GM12878 (cell line): ENCODE results near the gene YAF2. TPM values are rescaled to one million over a fixed set of nuclear protein-coding genes. Genes with fewer than 3 reads are reported as not detected.

ENCODE experiments used
- ATAC-seq: fragments of 200-7000 bp; cut with Tn5 transposase; 3 replicates; pipeline ENCODE4 v1.9.1; 2020; ENCODE audit warnings: mild to moderate bottlenecking, moderate library complexity
- BruUV-seq: library from RNA; stranded (reverse); fragments of 400-500 nt; replicated peaks from 2 replicates; lab custom pipeline; 2021; lab: Mats Ljungman, UMichigan
- CTCF ChIA-PET: fragments of 300-600 bp; sonication (Branson Sonifier 250); formaldehyde crosslinking; extraction: SDS; loops from one replicate; lab custom pipeline; 2021; ENCODE audit warnings: inconsistent platforms; lab: Yijun Ruan, JAX
- POLR2A ChIA-PET: fragments of 350-600 bp; formaldehyde crosslinking; extraction: SDS; loops from one replicate; lab custom pipeline; 2021; ENCODE audit warnings: inconsistent platforms; lab: Charles Lee
- RAD21 ChIA-PET: fragments of 300-600 bp; sonication (Branson Sonifier 250); formaldehyde crosslinking; loops from one replicate; lab custom pipeline; 2023; ENCODE audit warnings: antibody characterized with exemption; ENCODE audit not compliant: unreplicated experiment; lab: Charles Lee
- SMC1A ChIA-PET: fragments of 300-600 bp; sonication (Branson Sonifier 250); formaldehyde crosslinking; loops from one replicate; lab custom pipeline; 2023; ENCODE audit not compliant: unreplicated experiment, uncharacterized antibody; lab: Charles Lee
- DNase-seq: peaks from one replicate; pipeline ENCODE4 v3.0.0-alpha.2; 2011; ENCODE audit warnings: low read depth, low spot score
- FAIRE-seq: peaks from 3 replicates; lab custom pipeline; 2011; peaks lifted over from hg19 to GRCh38; lab: Jason Lieb, UNC
- H2AFZ ChIP-seq: 2 replicates; pipeline ENCODE4 v1.6.0; 2011; ENCODE audit warnings: low read depth, low read length, control low read depth; ENCODE audit not compliant: control insufficient read depth
- H3K27ac ChIP-seq: 2 replicates; pipeline ENCODE4 v1.5.1; 2011; ENCODE audit warnings: control low read depth; ENCODE audit not compliant: control insufficient read depth, insufficient read depth
- H3K27me3 ChIP-seq, 2 experiments: replicated peaks in 1 of 2; 2 replicates each; pipeline versions ENCODE4 v1.6.0 to v1.6.1; 2011; ENCODE audit warnings: low read length in 1 of 2; ENCODE audit not compliant: control insufficient read depth in 2 of 2, insufficient read depth in 2 of 2
- H3K36me3 ChIP-seq, 2 experiments: 2 replicates each; pipeline ENCODE4 v1.5.1; 2011; ENCODE audit warnings: low read length in 1 of 2; ENCODE audit not compliant: control insufficient read depth in 2 of 2, insufficient read depth in 2 of 2
- H3K4me1 ChIP-seq: 2 replicates; pipeline ENCODE4 v1.6.1; 2011; ENCODE audit warnings: mild to moderate bottlenecking, low read length, moderate library complexity, mixed read lengths; ENCODE audit not compliant: control insufficient read depth, insufficient read depth
- H3K4me2 ChIP-seq: 2 replicates; pipeline ENCODE4 v1.6.0; 2011; ENCODE audit warnings: control low read depth; ENCODE audit not compliant: control insufficient read depth, insufficient read depth
- H3K4me3 ChIP-seq: fragments of 200-600 bp; sonication (generic); 2 replicates; pipeline ENCODE4 v1.5.1; 2016
- H3K79me2 ChIP-seq: 2 replicates; pipeline ENCODE4 v1.6.0; 2011; ENCODE audit warnings: low read length; ENCODE audit not compliant: control insufficient read depth, insufficient read depth
- H3K9ac ChIP-seq: 2 replicates; pipeline ENCODE4 v1.8.0; 2011; ENCODE audit warnings: low read length, control low read depth, mixed read lengths; ENCODE audit not compliant: control insufficient read depth, insufficient read depth
- H3K9me3 ChIP-seq: replicated peaks from 3 replicates; pipeline ENCODE4 v1.5.1; 2011; ENCODE audit warnings: mild to moderate bottlenecking, low read length; ENCODE audit not compliant: control insufficient read depth, insufficient read depth
- H4K20me1 ChIP-seq: 2 replicates; pipeline ENCODE4 v1.6.0; 2011; ENCODE audit not compliant: control insufficient read depth, insufficient read depth
- E2F4 ChIP-seq: IDR thresholded peaks from 2 replicates; pipeline ENCODE4 v1.6.1; 2012; ENCODE audit warnings: low read depth, low read length, improper control_type of control experiment
- EP300 ChIP-seq, 2 experiments: fragments of 150-350 bp in 1 of 2; IDR thresholded peaks; 2 replicates each; pipeline ENCODE4 v1.6.1; 2011 to 2012; ENCODE audit warnings: low read depth in 2 of 2, low read length in 2 of 2, borderline replicate concordance in 1 of 2, improper control_type of control experiment in 1 of 2, inconsistent platforms in 1 of 2; ENCODE audit not compliant: control insufficient read depth in 1 of 2
- GABPA ChIP-seq: IDR thresholded peaks from 2 replicates; pipeline ENCODE4 v1.6.1; 2014; ENCODE audit warnings: antibody characterized with exemption, low read depth, mild to moderate bottlenecking, inconsistent platforms
- IKZF2 ChIP-seq, 2 experiments: fragments of 450-650 bp; IDR thresholded peaks; 2 replicates each; pipeline ENCODE4 v1.6.1; 2017; ENCODE audit warnings: mild to moderate bottlenecking in 2 of 2, moderate library complexity in 2 of 2
- JUNB ChIP-seq: IDR thresholded peaks from 2 replicates; pipeline ENCODE4 v1.6.1; 2016; ENCODE audit warnings: antibody characterized with exemption, mild to moderate bottlenecking
- JUND ChIP-seq: IDR thresholded peaks from 2 replicates; pipeline ENCODE4 v1.6.1; 2012; ENCODE audit warnings: low read depth, mild to moderate bottlenecking, low read length, improper control_type of control experiment, moderate library complexity
- KDM1A ChIP-seq: fragments of 200-600 bp; sonication (generic); IDR thresholded peaks from 2 replicates; pipeline ENCODE4 v1.6.1; 2016; ENCODE audit warnings: borderline replicate concordance
- LARP7 ChIP-seq: fragments of 450-650 bp; IDR thresholded peaks from 2 replicates; pipeline ENCODE4 v1.6.1; 2017; ENCODE audit warnings: mild to moderate bottlenecking
- MEF2B ChIP-seq: fragments of 450-650 bp; IDR thresholded peaks from 2 replicates; pipeline ENCODE4 v1.6.1; 2018; ENCODE audit warnings: mild to moderate bottlenecking, moderate library complexity; ENCODE audit not compliant: partially characterized antibody, poor library complexity, severe bottlenecking
- NBN ChIP-seq: fragments of 450-650 bp; IDR thresholded peaks from 2 replicates; pipeline ENCODE4 v1.6.1; 2016
- POU2F2 ChIP-seq: IDR thresholded peaks from 3 replicates; pipeline ENCODE4 v1.6.1; 2011; ENCODE audit warnings: low read depth, mild to moderate bottlenecking, low read length, borderline replicate concordance
- SPI1 ChIP-seq: IDR thresholded peaks from 2 replicates; pipeline ENCODE4 v1.6.1; 2011; ENCODE audit warnings: low read depth, mild to moderate bottlenecking, low read length, moderate library complexity, borderline replicate concordance; ENCODE audit not compliant: insufficient read depth
- ZNF207 ChIP-seq: fragments of 450-650 bp; IDR thresholded peaks from 2 replicates; pipeline ENCODE4 v1.6.1; 2014; ENCODE audit warnings: antibody characterized with exemption, mild to moderate bottlenecking, borderline replicate concordance
- ZNF274 ChIP-seq: IDR thresholded peaks from one replicate; pipeline ENCODE4 v1.8.0; 2011; ENCODE audit not compliant: insufficient read length, insufficient read depth
- WGBS: methylation state at CpG from one replicate; pipeline ENCODE4 v1.1.6; 2016; ENCODE audit warnings: low lambda C conversion rate; ENCODE audit not compliant: insufficient replicate concordance, insufficient coverage; ENCODE audit errors: missing lambda C conversion rate; 5-methylcytosine and 5-hydroxymethylcytosine counted together
- in situ Hi-C: fragments of 300-500 bp; cut with MboI; formaldehyde crosslinking; loops from 9 replicates; pipeline ENCODE4 v1.14.3; 2018; ENCODE audit warnings: mixed read lengths
- intact Hi-C: fragments of 100-400 bp; cut with micrococcal nuclease; formaldehyde crosslinking; loops from one replicate; pipeline ENCODE4 v1.14.2; 2022; ENCODE audit not compliant: unreplicated experiment
- polyA plus RNA-seq, 11 experiments: library from polyadenylated mRNA; depleted of rRNA in 4 of 11; unstranded in 6 of 11; stranded (reverse) in 5 of 11; fragments of >200 nt; fragmentation: Nextera tagmentation in 4 of 11; fragmentation: Illumina TruSeq in 1 of 11; extraction: Ambion mirVana in 4 of 11; extraction: Trizol in 1 of 11; gene quantifications; 1 replicate in 1 of 11; 2 replicates in 10 of 11; pipeline versions ENCODE4 v1.2.1 to v1.2.3, GENCODE V29; 2011 to 2016; ENCODE audit warnings: inconsistent platforms in 2 of 11, missing spikeins in 2 of 11, low read depth in 1 of 11
- total RNA-seq, 4 experiments: library from RNA; depleted of rRNA in 3 of 4; stranded (reverse); fragments of >200 nt in 3 of 4; fragmentation: Illumina TruSeq in 1 of 4; extraction: Trizol in 1 of 4; gene quantifications; 2 replicates each; pipeline versions ENCODE4 v1.2.1 to v1.2.3, GENCODE V29; 2013 to 2021

YAF2 gene
- total and polyA plus RNA-seq, 10 of the 15 experiments (the other 5 are each of a cell fraction or from before 2014, with no cell fraction given): 18.8 to 36.6 (median 23.0) TPM

- ChIA-PET CTCF (no interaction called here), SMC1A (no interaction called here), RAD21 (no interaction called here), POLR2A (no interaction called here)
- no peaks in the 10 kb centered on the region for H4K20me1 ChIP-seq
- ATAC-seq: no peak
- BruUV-seq: no TSS peak
- H3K27me3 ChIP-seq: no peaks in the 10 kb centered on the region
- H3K9me3 ChIP-seq: no peaks in the 10 kb centered on the region
- H3K9ac ChIP-seq: no peak overlapping the region
- H3K4me2 ChIP-seq: no peak overlapping the region
- H3K79me2 ChIP-seq: no peaks in the 10 kb centered on the region
- no peak for FAIRE-seq
- H2AFZ ChIP-seq: no peak overlapping the region
- in situ Hi-C loops: no loop called here
- H3K4me3 ChIP-seq: no peak overlapping the region
- no peak for DNase-seq
- H3K27ac ChIP-seq: no peak overlapping the region
- H3K36me3 ChIP-seq: no peaks in the 10 kb centered on the region
- H3K4me1 ChIP-seq: no peaks in the 10 kb centered on the region
- TF ChIP-seq IKZF2 (IDR thresholded peaks at IDR 0.05): no peak
- TF ChIP-seq SPI1: no peak
- TF ChIP-seq JUNB: no peak
- no peak for TF ChIP-seq E2F4
- intact Hi-C loops: no loop called here
- WGBS: 70% methylated on average over 17 of the region's 17 CpGs
Observed at GRCh38 chr12:42266579-42267230, 28.7 kb upstream of the YAF2 start.

- ChIA-PET SMC1A (interaction anchor here (1.0 to 1.4 kb wide), 2 partner anchors 69 to 110 kb away, joined by 3 to 4 read pairs; no protein-coding TSS in a partner anchor), CTCF (interaction anchor here (0.8 to 0.9 kb wide), 2 partner anchors 9 to 37 kb away, joined by 3 read pairs; no protein-coding TSS in a partner anchor), RAD21 (no interaction called here), POLR2A (no interaction called here)
- intact Hi-C loops (no loop called here), in situ Hi-C loops (no loop called here)
- DNase-seq (no peak), FAIRE-seq (no peak), ATAC-seq (no peak)
- H3K79me2 ChIP-seq: no peaks in the 10 kb centered on the region
- no peak overlapping the region for H3K4me2 ChIP-seq
- H3K27ac ChIP-seq: no peak overlapping the region
- no peak overlapping the region for H3K4me3 ChIP-seq
- H2AFZ ChIP-seq: no peak overlapping the region
- H3K27me3 ChIP-seq: no peaks in the 10 kb centered on the region
- no peaks in the 10 kb centered on the region for H3K36me3 ChIP-seq
- H4K20me1 ChIP-seq: no peaks in the 10 kb centered on the region
- no peaks in the 10 kb centered on the region for H3K9me3 ChIP-seq
- H3K4me1 ChIP-seq: no peaks in the 10 kb centered on the region
- 92% methylated on average over 2 of the region's 2 CpGs for WGBS
- H3K9ac ChIP-seq: no peak overlapping the region
- no TSS peak for BruUV-seq
- no peak for TF ChIP-seq POU2F2
- no peak for TF ChIP-seq GABPA
- no peak for TF ChIP-seq NBN
- no peak for TF ChIP-seq KDM1A
- no peak for TF ChIP-seq MEF2B
- TF ChIP-seq EP300 (IDR thresholded peaks at IDR 0.05; ENCODE audit: borderline replicate concordance in 1 of 2, control insufficient read depth in 1 of 2, low read depth in 2 of 2, low read length in 2 of 2): no peak
- no peak for TF ChIP-seq ZNF274
- no peak for TF ChIP-seq JUND
- no peak for TF ChIP-seq LARP7
- TF ChIP-seq ZNF207: no peak
Observed at GRCh38 chr12:42262271-42262670, 24.2 kb upstream of the YAF2 start.
